Measurements from ENCODE around the gene TIPRL. TPM values are rescaled to one million over a fixed set of nuclear protein-coding genes. Genes with fewer than 3 reads are reported as not detected.

Gene TIPRL
- total and polyA plus RNA-seq, 2 of the 8 experiments (the other 6 are each of a cell fraction or from before 2014, with no cell fraction given) = 8.1 to 27.4 TPM

DNA sequence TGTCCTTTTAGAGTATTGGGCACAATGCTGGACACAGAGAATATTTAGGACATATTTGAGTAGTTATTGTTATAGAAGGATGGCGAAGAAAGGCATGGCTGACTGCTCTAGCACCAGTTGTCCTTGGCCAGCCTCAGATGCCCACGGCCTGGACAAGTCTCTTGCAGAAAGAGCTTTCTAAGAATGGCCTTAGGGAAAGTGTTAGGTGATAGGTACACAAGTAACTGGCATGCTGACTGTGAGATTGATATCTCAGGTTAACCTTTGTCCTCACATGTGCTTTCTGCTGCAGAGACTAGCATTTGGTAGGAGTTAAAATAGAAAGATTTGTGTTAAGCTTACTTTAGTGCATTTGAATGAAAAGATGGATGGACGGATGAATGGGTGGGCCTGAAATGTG is 57.2 kb downstream of the TIPRL start (continued):
- TF ChIP-seq CHD7 (IDR thresholded peaks at IDR 0.05; ENCODE audit: insufficient replicate concordance, low read length) (no peak), POLR2A (IDR thresholded peaks at IDR 0.05; ENCODE audit: control extremely low read depth in 1 of 2, low read depth in 2 of 2, low read length in 2 of 2) (no peak), CBX8 (IDR thresholded peaks at IDR 0.05; ENCODE audit: borderline replicate concordance, low read depth, low read length) (no peak)
